ENCODE measurements around the gene KRT34.

GRCh38 chr17:41419716-41420115 is 37.6 kb upstream of the KRT34 start:
- TF ChIP-seq ZNF274 (IDR thresholded peaks at IDR 0.05; ENCODE audit: low read length) (no peak), ZNF274 (tag by site-specific recombination; IDR thresholded peaks at IDR 0.05; ENCODE audit: borderline replicate concordance) (no peak), ZNF830 (tag by site-specific recombination; IDR thresholded peaks at IDR 0.05; ENCODE audit: low read depth) (no peak), ZNF521 (tag by site-specific recombination; IDR thresholded peaks at IDR 0.05) (no peak), CTCF (tag by site-specific recombination; IDR thresholded peaks at IDR 0.05) (no peak), ZNF24 (tag by site-specific recombination; IDR thresholded peaks at IDR 0.05) (no peak), ZSCAN30 (tag by site-specific recombination; IDR thresholded peaks at IDR 0.05) (no peak), ZNF670 (tag by site-specific recombination; IDR thresholded peaks at IDR 0.05; ENCODE audit: low read depth) (no peak), GLI4 (tag by site-specific recombination; IDR thresholded peaks at IDR 0.05) (no peak), KLF10 (tag by site-specific recombination; IDR thresholded peaks at IDR 0.05) (no peak), ZNF776 (tag by site-specific recombination; IDR thresholded peaks at IDR 0.05; ENCODE audit: borderline replicate concordance) (no peak), ZNF624 (tag by site-specific recombination; IDR thresholded peaks at IDR 0.05) (no peak), ZNF324 (tag by site-specific recombination; IDR thresholded peaks at IDR 0.05) (no peak), ZNF146 (tag by site-specific recombination; IDR thresholded peaks at IDR 0.05) (no peak), ZNF239 (tag by site-specific recombination; IDR thresholded peaks at IDR 0.05) (no peak)

Data from HEK293 (cell line).